Hematopoietic multipotent progenitor cell treated with erythropoietin and hydrocortisone succinate and interleukin-3 and kit ligand, for 17 days (in vitro differentiated cells): ENCODE measurements around the gene EPHB6.

Experiments
- DNase-seq: peaks from one replicate; pipeline ENCODE4 v3.0.0-alpha.2; 2015; ENCODE audit warnings: low spot score

EPHB6 gene

GRCh38 chr7:142835487-142835886, 19.4 kb upstream of the EPHB6 start:
- peak; percentile 36 for DNase-seq

- no peak for DNase-seq
Measured at GRCh38 chr7:142836426-142836825, 18.4 kb upstream of the EPHB6 start.

GRCh38 chr7:142838461-142839213, 16.2 kb upstream of the EPHB6 start:
- DNase-seq, result peak; percentile 87

GRCh38 chr7:142842251-142842766, 12.6 kb upstream of the EPHB6 start:
- DNase-seq, result no peak

GRCh38 chr7:142847353-142847752, 7.5 kb upstream of the EPHB6 start:
- no peak for DNase-seq

GRCh38 chr7:142851269-142851668, 3.6 kb upstream of the EPHB6 start:
- no peak for DNase-seq

GRCh38 chr7:142851919-142852318, 3.0 kb upstream of the EPHB6 start:
- no peak for DNase-seq

- DNase-seq, result peak; percentile 80
Measured at GRCh38 chr7:142853739-142854371, 1.0 kb upstream of the EPHB6 start.

GRCh38 chr7:142855114-142855743, 353 bp downstream of the EPHB6 start:
- no peak for DNase-seq

GRCh38 chr7:142855756-142856564, 1.1 kb downstream of the EPHB6 start:
- no peak for DNase-seq

- DNase-seq, result no peak
Measured at GRCh38 chr7:142856565-142857245, 1.8 kb downstream of the EPHB6 start.

- DNase-seq, result no peak
Measured at GRCh38 chr7:142857625-142858024, 2.7 kb downstream of the EPHB6 start.

GRCh38 chr7:142859411-142859810, 4.5 kb downstream of the EPHB6 start:
- DNase-seq, result no peak

- DNase-seq, result no peak
Measured at GRCh38 chr7:142859829-142860228, 5.0 kb downstream of the EPHB6 start.

GRCh38 chr7:142860968-142861367, 6.1 kb downstream of the EPHB6 start:
- no peak for DNase-seq

- DNase-seq, result no peak
Measured at GRCh38 chr7:142862351-142862750, 7.5 kb downstream of the EPHB6 start.

GRCh38 chr7:142862786-142863400, 8.0 kb downstream of the EPHB6 start:
- DNase-seq, result no peak

GRCh38 chr7:142863891-142864685, 9.2 kb downstream of the EPHB6 start:
- no peak for DNase-seq

GRCh38 chr7:142864980-142865747, 10.3 kb downstream of the EPHB6 start:
- DNase-seq, result no peak

GRCh38 chr7:142865766-142866165, 10.9 kb downstream of the EPHB6 start:
- DNase-seq, result no peak
